HUDEP-2 (cell line): ENCODE measurements around the gene INA.

Experiments
- DNase-seq, 76 experiments: peaks; one replicate each; lab custom pipeline; 2025; ENCODE audit not compliant: unreplicated experiment in 76 of 76; lab: John Stamatoyannopoulos, UW

The INA gene

DNA sequence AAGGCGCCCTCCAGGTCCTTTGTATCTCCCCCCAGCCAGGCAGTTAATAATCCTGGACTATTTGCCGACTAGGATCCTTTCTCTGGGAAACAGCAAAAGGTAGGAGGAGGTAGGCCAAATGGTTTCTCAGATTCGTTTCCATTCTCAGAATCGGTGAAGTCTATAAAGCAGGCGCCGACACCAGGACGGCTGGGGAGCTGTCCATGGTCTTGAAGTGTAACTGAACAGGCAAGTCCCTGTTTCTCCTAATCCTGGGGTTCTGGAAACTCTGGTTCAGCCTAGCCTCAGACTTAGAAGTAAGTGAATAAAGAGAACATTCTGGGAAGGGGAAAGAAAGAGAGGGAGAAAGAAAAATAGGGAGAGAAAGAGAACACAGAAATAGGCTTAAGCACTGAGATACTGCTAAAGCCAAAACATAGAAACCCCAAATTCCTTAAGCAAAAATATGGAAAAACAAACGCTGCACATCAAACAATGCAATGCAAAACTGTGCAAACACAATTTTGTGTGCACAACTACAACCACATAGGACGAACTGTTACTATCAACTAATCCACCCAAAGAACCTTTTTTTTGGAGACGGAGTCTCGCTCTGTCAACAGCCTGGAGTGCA is 11.1 kb upstream of the INA start:
- DNase-seq: peak in 46 of 76 experiments; percentile 3 to 56 (median 34)

DNA sequence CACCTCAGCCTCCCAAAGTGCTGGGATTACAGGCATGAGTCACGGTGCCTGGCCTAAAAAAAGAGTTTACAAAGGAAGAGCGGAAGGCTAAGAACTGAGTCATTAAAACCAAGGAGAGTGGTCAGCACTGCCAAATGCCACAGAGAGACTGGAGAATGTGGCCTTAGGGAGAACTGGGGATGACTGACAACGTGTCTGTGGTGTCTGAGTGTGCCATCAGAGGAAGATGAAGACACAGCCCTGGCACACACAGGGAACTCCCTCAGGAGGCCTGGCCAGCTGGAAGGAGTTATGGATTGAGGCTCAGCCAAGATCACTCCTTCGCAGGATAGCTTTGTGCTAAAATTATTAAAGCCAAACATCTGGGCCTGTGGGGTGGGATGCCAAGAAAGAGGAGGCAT is 3.9 kb upstream of the INA start:
- DNase-seq: no peak

DNA sequence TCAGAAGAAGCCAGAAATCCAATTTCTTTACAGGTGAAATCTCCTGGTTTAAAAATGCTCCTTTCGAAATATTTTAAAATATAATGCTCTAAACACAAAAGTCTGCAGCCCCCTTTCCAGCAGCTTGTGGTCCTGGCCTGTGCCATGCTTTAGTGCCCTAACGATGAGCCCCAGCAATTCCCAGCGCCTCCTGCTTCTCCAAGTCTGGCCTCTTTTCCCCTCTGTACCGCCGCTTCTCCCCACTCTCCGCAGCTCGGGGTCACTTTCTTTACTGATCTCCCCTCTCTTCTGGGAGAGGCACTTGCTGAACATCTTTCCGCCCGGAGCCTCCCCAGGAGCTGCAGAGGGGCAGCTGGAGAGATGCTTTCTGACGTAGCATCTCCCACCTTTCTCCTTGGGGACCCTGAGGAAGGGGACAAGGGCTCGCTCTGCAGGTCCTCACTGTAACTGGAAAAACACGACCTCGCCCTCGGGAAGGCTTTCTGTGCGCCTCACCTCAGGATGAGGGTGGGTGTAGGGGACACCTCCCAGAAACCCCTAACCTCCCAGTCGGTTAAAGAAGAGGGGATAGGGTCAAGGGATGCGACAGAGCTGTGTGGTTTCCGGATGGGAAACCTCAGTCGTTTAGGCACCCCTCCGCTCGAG is 565 bp upstream of the INA start:
- DNase-seq: no peak

DNA sequence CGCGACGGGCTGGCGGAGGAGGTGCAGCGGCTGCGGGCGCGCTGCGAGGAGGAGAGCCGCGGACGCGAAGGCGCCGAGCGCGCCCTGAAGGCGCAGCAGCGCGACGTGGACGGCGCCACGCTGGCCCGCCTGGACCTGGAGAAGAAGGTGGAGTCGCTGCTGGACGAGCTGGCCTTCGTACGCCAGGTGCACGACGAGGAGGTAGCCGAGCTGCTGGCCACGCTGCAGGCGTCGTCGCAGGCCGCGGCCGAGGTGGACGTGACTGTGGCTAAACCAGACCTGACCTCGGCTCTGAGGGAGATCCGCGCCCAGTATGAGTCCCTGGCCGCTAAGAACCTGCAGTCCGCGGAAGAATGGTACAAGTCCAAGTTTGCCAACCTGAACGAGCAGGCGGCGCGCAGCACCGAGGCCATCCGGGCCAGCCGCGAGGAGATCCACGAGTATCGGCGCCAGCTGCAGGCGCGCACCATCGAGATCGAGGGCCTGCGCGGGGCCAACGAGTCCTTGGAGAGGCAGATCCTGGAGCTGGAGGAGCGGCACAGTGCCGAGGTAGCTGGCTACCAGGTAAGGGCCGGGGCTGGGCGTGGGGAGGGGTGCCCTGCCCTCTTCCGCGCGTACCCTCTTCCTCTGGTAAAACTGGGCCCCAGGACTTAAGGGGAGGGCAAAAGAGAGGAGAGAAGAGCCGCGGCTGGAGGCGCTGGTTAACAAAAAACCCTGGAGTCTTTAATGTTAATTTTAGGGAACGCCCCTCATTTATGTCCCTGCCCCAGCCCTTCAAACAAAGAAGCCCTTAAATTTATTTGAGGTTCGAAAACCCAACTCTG is 987 bp downstream of the INA start:
- no peak for DNase-seq

DNA sequence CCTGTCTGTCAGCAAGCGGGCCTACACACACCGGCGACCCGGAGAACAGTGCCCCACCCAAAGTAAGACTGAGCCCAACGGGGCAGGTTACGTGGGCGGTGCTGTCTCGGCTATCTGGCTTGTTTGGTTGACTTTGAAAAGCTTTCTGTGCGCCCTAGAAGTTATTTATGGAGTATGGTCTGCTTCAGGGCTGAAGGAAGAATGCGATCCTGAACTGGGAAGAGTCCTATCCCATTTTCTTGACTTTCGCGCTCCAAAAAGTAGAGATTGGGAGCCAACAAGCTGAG is 1.5 kb downstream of the INA start:
- no peak for DNase-seq

DNA sequence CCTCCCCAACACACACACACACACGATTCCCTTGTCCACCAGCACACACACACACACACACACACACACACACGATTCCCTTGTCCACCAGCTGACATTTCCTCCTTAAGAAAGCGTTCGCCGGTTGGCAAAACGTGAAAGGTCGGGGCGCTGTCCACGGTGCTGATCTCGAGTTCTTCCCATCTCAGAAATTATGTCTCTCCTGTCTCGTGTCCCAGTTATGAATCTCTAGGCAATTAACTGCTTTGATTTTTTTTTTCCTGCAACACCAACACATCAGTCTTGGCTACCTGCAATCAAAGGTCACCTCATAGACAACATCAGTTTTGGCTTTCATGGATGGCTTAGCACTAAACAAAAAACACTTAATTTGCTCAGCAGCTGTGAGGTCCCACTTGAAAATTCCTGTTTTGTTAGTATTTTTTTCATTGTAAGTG is 1.9 kb downstream of the INA start:
- DNase-seq: peak in 27 of 76 experiments; percentile 1 to 48 (median 19)

DNA sequence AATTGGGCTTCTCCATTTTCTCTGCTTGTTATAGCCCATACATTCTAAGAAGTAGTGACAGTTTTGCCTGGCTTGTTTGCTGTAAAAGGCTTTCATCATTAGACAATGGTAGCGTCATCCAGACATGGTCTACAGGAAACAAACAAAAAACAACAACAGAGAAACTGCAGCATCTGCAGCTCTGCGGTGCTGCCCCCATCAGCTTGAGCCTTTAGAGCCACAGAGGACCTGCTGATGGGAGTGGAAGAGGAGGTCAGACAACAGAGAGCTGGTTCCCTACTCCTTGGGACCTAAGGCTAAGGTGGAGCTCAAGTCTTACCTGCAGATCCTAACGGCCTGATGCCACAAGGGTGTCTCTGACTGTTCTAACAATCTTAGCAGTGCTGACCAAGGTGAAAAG is 3.1 kb downstream of the INA start:
- no peak for DNase-seq

DNA sequence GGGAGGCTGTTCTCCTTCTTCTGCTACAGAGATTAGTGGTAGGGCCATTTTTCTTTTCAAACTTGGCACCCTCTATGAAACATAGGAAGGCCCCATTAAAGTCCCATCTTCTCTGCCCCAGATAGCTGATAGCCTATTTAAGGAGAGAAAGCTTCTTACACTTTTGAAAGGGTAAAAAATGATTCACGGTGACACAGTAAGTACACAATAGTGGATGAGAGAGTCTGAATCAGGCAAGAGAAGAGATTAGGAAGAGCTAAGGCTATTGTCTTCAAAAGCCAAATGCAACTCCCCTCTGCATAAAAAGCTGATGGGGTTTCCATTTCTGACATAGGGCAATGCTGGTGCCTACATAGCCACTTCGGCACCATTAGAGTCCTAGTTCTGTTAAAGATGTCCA is 3.6 kb downstream of the INA start:
- no peak for DNase-seq

DNA sequence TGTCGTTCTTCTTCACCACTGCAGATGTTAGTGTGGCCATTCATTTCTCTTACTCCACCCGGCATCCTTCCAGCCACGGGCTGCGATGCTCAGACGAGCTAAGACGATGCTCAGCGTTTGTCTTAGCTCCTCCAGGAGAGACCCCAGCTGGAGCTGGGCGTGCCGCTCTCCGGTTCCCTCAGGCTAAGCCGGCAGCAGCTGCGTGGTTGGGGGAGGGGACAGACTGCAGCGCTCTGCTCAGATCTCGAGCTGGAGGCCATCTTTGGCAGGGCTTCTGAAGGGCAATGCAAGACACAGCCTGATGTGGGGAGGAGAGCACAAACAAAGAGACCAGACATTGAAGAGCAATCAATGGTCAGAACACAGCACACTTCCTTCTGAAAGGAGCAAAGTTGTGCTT is 4.8 kb downstream of the INA start:
- no peak for DNase-seq

DNA sequence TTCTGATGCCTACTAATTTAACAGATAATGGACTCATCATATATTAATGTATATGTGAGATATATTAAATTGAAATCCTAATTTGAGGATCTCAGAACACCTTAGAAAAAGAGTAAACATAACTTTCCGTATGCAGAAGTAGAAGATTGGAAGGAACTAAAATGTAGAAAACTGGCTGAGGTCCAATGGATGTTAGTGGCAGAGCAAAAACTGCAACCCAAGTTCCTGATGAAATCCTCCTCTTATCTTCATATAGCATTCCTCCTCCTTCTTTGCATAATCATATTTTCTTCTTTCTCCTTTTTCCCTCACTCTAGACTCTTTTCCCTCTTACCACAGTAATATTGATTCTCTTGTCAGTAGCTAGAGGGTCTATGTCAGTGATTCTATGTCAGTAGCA is 6.0 kb downstream of the INA start:
- no peak for DNase-seq

DNA sequence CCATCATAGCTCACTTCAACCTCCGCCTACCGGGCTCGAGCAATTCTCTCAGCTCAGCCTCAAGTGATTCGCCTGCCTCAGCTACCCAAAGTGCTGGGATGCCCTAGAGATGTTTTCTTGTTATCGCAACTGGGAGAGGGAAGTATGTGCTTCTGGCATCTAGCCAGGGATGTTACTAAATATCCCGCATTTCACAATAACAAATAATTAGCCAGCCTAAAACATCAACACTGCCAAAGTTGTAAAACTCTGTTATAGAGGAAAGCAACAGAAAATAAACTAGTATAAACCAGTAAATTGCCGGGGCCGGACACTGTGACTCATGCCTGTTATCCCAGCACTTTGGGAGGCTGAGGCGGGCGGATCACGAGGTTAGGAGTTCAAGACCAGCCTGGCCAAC is 7.2 kb downstream of the INA start:
- no peak for DNase-seq

DNA sequence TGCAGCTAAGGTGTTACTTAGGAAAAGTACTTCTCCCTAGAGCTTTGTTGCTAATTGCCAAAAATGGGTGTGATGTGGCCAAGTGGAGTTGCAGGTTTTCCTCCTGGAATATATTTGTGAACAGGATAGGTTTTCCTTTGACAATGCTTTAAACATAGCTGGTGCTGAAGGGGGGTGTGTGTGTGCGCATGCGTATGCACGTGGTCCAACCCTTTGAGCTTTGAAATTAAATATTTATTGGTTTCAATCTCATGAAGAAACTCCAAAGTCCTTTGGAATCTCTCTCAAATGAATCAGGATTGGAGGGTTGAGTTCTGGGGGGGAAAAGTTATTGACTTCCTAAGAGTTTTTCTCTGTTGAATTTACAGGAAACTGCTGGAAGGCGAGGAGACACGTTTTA is 11.1 kb downstream of the INA start:
- no peak for DNase-seq

DNA sequence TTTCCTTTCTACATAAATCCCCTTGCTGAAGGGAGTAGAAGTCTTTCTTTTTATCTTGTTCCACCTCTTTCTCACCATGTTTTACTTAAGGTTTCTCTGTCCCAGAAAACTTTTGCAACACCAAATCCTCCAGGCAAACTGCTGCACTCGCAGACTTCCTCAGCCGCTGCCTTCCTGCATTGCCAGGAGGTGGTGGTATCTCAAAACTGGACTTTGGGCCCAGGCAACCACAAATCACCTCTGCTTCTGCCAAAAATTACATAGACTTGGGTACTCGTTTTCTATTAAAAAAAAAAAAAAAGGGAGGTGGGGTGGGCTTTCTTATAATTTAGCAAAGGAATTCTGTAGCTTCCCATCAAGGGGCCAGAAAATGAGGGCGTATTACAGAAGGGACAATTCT is 14.7 kb downstream of the INA start:
- DNase-seq: no peak

DNA sequence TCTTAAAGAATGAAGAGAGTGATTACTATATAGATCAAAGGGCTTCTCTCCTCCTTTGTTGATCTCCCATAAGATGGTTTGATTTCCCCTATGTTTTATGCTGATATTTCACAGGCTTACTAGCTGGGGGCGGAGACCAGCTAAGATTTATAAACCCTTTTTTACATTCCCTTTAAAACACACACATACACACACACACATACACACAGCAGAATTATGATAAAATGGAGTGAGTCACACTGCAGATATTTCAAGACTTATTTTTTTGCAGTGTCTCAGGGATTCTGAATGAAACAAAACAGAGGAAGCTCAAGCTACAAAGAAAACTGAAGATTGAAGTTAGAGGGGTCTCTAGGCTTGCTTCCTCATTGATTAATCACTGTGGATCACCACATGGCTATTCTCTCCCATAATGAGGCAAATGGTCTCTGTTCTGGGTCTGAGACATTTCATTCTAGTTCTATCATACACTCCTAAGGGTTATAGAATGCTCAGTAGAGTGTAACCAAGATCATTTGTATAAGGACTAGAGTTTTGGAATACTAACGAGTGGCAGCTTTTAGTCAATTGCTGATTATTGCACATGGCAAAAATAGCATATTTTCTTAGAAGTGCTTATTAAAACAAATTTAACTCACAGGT is 18.6 kb downstream of the INA start:
- no peak for DNase-seq

DNA sequence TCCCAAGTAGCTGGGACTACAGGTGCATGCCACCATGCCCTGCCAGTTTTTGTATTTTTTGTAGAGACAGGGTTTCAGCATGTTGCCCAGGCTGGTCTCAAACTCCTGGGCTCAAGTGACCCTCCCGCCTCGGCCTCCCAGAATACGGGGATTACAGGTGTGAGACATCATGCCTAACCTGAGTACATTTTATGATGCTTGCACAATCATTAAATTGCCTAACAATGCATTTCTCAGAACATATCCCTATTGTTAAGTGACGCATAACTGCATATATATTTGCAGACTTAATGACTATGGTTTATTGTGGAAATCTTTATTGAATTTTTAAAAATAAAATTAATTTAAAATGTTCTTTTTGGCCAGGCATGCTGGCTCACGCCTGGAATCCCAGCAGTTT is 30.7 kb downstream of the INA start:
- DNase-seq: no peak

DNA sequence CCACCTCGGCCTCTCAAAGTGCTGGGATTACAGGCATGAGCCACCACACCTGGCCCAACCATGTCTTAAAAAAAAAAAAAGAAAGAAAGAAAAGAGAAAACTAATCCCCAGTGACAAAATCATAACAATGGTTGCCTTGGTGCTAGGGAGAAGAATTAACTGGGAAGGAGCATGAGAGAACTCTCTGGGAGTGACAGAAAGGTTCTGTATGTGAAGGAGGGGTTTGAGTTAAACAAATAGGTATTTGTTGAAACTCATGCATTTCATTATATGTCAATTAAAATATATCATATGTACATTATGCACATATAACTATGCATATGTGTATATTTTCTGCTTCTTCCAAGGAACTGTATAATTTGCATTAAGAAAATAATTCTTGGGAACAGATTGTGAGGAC is 33.3 kb downstream of the INA start:
- no peak for DNase-seq

DNA sequence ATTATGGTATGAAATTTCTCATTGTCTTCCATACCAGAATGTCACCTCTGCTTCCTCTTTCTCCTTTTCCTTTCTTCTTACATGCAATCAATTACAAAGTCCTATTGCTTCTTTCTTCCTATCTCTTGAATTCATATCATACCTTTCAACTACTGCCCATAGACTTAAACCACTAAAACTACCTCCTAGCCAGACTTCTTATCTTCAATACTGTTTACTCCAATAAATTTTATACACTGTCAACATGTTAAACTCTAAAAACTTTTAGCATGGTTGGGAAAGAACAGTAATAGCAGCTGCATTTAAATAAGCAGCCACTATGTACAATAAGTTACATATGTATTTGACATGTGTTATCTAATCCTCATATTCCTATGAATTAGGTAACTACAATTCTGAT is 39.1 kb downstream of the INA start:
- DNase-seq: no peak

DNA sequence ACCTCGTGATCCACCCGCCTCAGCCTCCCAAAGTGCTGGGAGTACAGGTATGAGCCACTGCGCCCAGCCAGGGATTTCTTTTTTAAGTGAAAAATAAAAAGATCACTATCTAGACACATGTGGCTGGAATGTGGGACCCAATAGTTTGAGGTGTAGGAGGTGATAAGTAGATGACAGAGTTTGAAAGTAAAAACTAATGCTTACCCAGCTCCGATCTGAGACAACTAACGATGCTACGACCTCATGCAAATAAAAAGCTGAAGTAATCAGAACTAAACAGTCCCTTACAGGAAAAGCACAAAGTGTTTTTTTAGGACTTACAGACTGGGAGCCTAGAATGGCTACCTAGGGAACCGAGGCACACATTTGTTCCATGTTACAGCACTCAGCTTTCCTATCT is 51.0 kb downstream of the INA start:
- no peak for DNase-seq

DNA sequence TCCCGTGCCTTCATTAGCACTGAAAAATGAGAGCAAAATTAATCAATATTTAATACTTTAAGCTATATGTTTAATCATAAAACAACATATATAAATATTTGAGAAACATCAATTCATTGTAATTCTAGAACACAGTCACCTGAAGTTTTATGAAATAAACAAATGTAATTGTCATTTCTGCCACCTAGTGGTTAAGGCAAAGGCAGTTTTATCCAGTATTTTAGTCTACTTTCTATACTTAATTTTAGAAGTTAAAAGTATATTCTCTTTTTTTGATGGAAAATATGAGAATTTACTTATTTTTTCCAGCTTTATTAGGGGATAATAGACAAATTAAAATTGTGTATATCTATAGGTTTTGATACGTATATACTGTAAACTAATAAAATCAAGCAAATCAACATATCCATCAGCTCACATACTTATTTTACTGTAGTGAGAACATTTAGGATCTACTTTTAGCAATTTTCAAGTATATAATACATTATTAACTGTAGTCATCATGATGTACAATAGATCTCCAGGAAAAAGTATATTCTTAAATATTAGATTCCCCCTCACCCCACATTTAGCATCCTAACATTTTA is 57.1 kb downstream of the INA start:
- DNase-seq: peak in 2 of 76 experiments; percentile 1 to 8

DNA sequence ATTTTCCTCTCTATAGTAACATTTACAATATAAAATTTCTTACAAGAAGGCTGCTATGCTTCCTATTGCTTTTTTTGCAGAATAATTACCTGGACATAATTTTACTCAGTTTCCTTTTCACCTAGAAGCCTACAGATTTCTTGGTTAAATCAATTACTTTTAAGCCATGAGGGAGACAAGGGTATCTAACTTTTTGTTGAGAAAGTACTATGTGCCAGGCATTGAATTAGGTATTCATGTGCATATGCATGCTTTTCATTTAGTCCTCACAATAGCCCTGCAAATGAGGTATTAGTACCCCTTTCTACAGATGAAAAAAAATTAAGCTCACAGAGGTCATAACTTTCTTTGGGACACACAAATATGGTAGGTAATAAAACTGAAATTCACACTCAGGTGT is 57.6 kb downstream of the INA start:
- DNase-seq: no peak

DNA sequence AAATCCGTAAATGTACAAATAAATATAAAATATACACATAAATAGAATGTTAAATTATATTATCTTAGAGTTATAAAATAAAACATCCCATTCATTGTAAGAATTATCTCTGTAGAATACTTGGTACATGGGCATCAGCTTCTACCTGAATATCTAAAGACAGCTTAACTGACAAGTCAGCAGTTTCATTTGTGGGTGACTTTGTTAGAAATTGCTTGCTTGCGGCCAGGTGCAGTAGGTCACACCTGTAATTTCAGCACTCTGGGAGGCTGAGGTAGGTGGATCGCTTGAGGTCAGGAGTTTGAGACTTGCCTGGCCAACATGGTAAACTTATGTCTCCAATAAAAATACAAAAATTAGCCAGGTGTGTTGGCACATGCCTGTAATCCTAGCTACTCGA is 59.4 kb downstream of the INA start:
- DNase-seq: no peak
